ENCODE measurements around the gene PLA2G1B.
"Not testable (repeated sequence)": the region's sequence is repeated elsewhere in the genome, so short reads cannot be mapped to it uniquely, and the experiment has no call there.

PLA2G1B gene

GRCh38 chr12:120337730-120338129 lies 10.2 kb upstream of the PLA2G1B start:
- TF ChIP-seq CTCF (IDR thresholded peaks at IDR 0.05): no peak
- no peaks in the 10 kb centered on the region for H3K36me3 ChIP-seq (ENCODE audit: control insufficient read depth, insufficient read depth, low read length)
- H3K79me2 ChIP-seq: no peaks in the 10 kb centered on the region
- H3K9me3 ChIP-seq (ENCODE audit: control insufficient read depth, low read length): no peaks in the 10 kb centered on the region
- no peaks in the 10 kb centered on the region for H3K4me1 ChIP-seq
- H3K27me3 ChIP-seq (ENCODE audit: control insufficient read depth, insufficient read depth, low read length): no peaks in the 10 kb centered on the region
- no peak overlapping the region for H3K27ac ChIP-seq
- no peak overlapping the region for H3K9ac ChIP-seq
- H3K4me2 ChIP-seq (ENCODE audit: low read length): no peak overlapping the region
- no peak overlapping the region for H3K4me3 ChIP-seq (ENCODE audit: low read depth, low read length)
- no peak overlapping the region for H2AFZ ChIP-seq

- H3K36me3 ChIP-seq (ENCODE audit: control insufficient read depth, insufficient read depth, low read length); H2AFZ ChIP-seq; H3K27me3 ChIP-seq (ENCODE audit: control insufficient read depth, insufficient read depth, low read length): not testable (repeated sequence)
These were observed 8.8 kb upstream of the PLA2G1B start for GRCh38 chr12:120336392-120336791.

GRCh38 chr12:120335447-120335846 lies 7.9 kb upstream of the PLA2G1B start:
- not testable (repeated sequence) for H3K4me3 ChIP-seq (ENCODE audit: low read depth, low read length); H3K27ac ChIP-seq; H3K79me2 ChIP-seq; H3K27me3 ChIP-seq (ENCODE audit: control insufficient read depth, insufficient read depth, low read length); H3K36me3 ChIP-seq (ENCODE audit: control insufficient read depth, insufficient read depth, low read length); H3K9ac ChIP-seq; H3K4me1 ChIP-seq; H3K4me2 ChIP-seq (ENCODE audit: low read length); H3K9me3 ChIP-seq (ENCODE audit: control insufficient read depth, low read length)
- TF ChIP-seq CTCF (IDR thresholded peaks at IDR 0.05): peak; percentile 64
- peak overlapping the region; percentile 40 for H2AFZ ChIP-seq

More at GRCh38 chr12:120336392-120336791, 8.8 kb upstream of the PLA2G1B start:
- H3K9ac ChIP-seq; H3K4me3 ChIP-seq (ENCODE audit: low read depth, low read length); H3K4me1 ChIP-seq; H3K9me3 ChIP-seq (ENCODE audit: control insufficient read depth, low read length); H3K27ac ChIP-seq; H3K79me2 ChIP-seq; H3K4me2 ChIP-seq (ENCODE audit: low read length): not testable (repeated sequence)

GRCh38 chr12:120332523-120332922 lies 4.9 kb upstream of the PLA2G1B start:
- Histone ChIP-seq H2AFZ (no peak overlapping the region), H3K9me3 (ENCODE audit: control insufficient read depth, low read length) (no peaks in the 10 kb centered on the region), H3K9ac (no peak overlapping the region), H3K4me3 (ENCODE audit: low read depth, low read length) (no peak overlapping the region), H3K79me2 (no peaks in the 10 kb centered on the region), H3K4me1 (no peaks in the 10 kb centered on the region), H3K36me3 (ENCODE audit: control insufficient read depth, insufficient read depth, low read length) (no peaks in the 10 kb centered on the region), H3K4me2 (ENCODE audit: low read length) (no peak overlapping the region), H3K27me3 (ENCODE audit: control insufficient read depth, insufficient read depth, low read length) (no peaks in the 10 kb centered on the region), H3K27ac (no peak overlapping the region)
- TF ChIP-seq CTCF (IDR thresholded peaks at IDR 0.05): no peak

GRCh38 chr12:120332041-120332440 lies 4.5 kb upstream of the PLA2G1B start:
- Histone ChIP-seq H3K36me3 (ENCODE audit: control insufficient read depth, insufficient read depth, low read length) (no peaks in the 10 kb centered on the region), H3K4me3 (ENCODE audit: low read depth, low read length) (no peak overlapping the region), H3K79me2 (no peaks in the 10 kb centered on the region), H2AFZ (no peak overlapping the region), H3K27ac (no peak overlapping the region), H3K27me3 (ENCODE audit: control insufficient read depth, insufficient read depth, low read length) (no peaks in the 10 kb centered on the region), H3K9me3 (ENCODE audit: control insufficient read depth, low read length) (no peaks in the 10 kb centered on the region), H3K9ac (no peak overlapping the region), H3K4me1 (no peaks in the 10 kb centered on the region), H3K4me2 (ENCODE audit: low read length) (no peak overlapping the region)
- TF ChIP-seq CTCF (IDR thresholded peaks at IDR 0.05): no peak

Data from parathyroid adenoma (tissue), 2 donors.